Natural killer cell (primary cell): ENCODE measurements around the gene FADD. TPM values are rescaled to one million over a fixed set of nuclear protein-coding genes. Genes with fewer than 3 reads are reported as not detected.

Source experiments
- ATAC-seq, 3 donors: fragments of 150-1000 bp in 2 of 3; fragments of 200-7000 bp in 1 of 3; cut with Tn5 transposase; 1 replicate in 1 of 3; 2 replicates in 2 of 3; pipeline ENCODE4 v1.10.0; 2021; ENCODE audit warnings: mild to moderate bottlenecking in 2 of 3, moderate library complexity in 2 of 3
- DNase-seq, 2 donors: peaks; one replicate each; pipeline versions ENCODE4 v3.0.0 to v3.0.0-alpha.2; 2013 to 2021; ENCODE audit warnings: mixed read lengths in 1 of 2
- H3K27ac ChIP-seq: one replicate; pipeline ENCODE4 v1.5.1; 2013; ENCODE audit warnings: mild to moderate bottlenecking, low read length
- H3K27me3 ChIP-seq: one replicate; pipeline ENCODE4 v1.6.1; 2013; ENCODE audit warnings: low read length; ENCODE audit not compliant: control insufficient read depth, insufficient read depth
- H3K36me3 ChIP-seq: one replicate; pipeline ENCODE4 v1.6.1; 2013; ENCODE audit warnings: low read length; ENCODE audit not compliant: control insufficient read depth, insufficient read depth
- H3K4me1 ChIP-seq: one replicate; pipeline ENCODE4 v1.6.1; 2013; ENCODE audit warnings: low read length; ENCODE audit not compliant: control insufficient read depth, insufficient read depth
- H3K4me3 ChIP-seq: one replicate; pipeline ENCODE4 v1.5.1; 2013; ENCODE audit warnings: low read length
- H3K9me3 ChIP-seq: one replicate; pipeline ENCODE4 v1.6.1; 2013; ENCODE audit warnings: low read length; ENCODE audit not compliant: control insufficient read depth, insufficient read depth
- H3K27ac Mint-ChIP-seq, 2 donors: one replicate each; pipeline ENCODE4 v1.8.0; 2022; ENCODE audit warnings: mild to moderate bottlenecking in 2 of 2, mixed read lengths in 2 of 2, moderate library complexity in 1 of 2
- H3K27me3 Mint-ChIP-seq, 2 donors: one replicate each; pipeline ENCODE4 v1.8.0; 2022; ENCODE audit warnings: low read depth in 2 of 2, mixed read lengths in 2 of 2
- H3K36me3 Mint-ChIP-seq: one replicate; pipeline ENCODE4 v1.8.0; 2022; ENCODE audit warnings: mixed read lengths
- H3K4me1 Mint-ChIP-seq, 2 donors: one replicate each; pipeline ENCODE4 v1.8.0; 2022; ENCODE audit warnings: mixed read lengths in 2 of 2
- H3K4me3 Mint-ChIP-seq: one replicate; pipeline ENCODE4 v1.8.0; 2022; ENCODE audit warnings: mild to moderate bottlenecking, moderate library complexity, mixed read lengths
- H3K9me3 Mint-ChIP-seq, 2 donors: one replicate each; pipeline ENCODE4 v1.8.0; 2022; ENCODE audit warnings: mixed read lengths in 2 of 2
- CTCF ChIP-seq: fragments of 200-600 bp; IDR thresholded peaks from one replicate; pipeline ENCODE4 v1.8.0; 2022; ENCODE audit warnings: antibody characterized with exemption
- WGBS: methylation state at CpG from one replicate; pipeline ENCODE4 v1.1.7; 2013; ENCODE audit warnings: missing lambda C conversion rate; ENCODE audit not compliant: insufficient coverage; 5-methylcytosine and 5-hydroxymethylcytosine counted together
- intact Hi-C: fragments of 100-400 bp; cut with micrococcal nuclease; formaldehyde crosslinking; loops from one replicate; pipeline ENCODE4 v1.14.2; 2022
- total RNA-seq, 4 donors: library from RNA; stranded (reverse); fragments of 120-200 nt in 1 of 4; gene quantifications; one replicate each; pipeline versions ENCODE4 v1.2.3 to v1.2.4, GENCODE V29; 2013 to 2022

The FADD gene
- total RNA-seq, 3 donors from 2014 or later (not counting 1 experiment from before 2014, with no cell fraction given) = 7.8 to 9.2 (median 9.0) TPM

- H3K27me3 ChIP-seq = no peaks in the 10 kb centered on the region
- TF ChIP-seq CTCF = no peak
- no peaks in the 10 kb centered on the region for H3K4me1 ChIP-seq
- Mint-ChIP-seq H3K27ac (no peak overlapping the region), H3K36me3 (no peaks in the 10 kb centered on the region), H3K4me3 (no peak overlapping the region), H3K9me3 (no peaks in the 10 kb centered on the region), H3K4me1 (no peaks in the 10 kb centered on the region), H3K27me3 (no peaks in the 10 kb centered on the region)
- intact Hi-C loops = no loop called here
- DNase-seq = no peak
- H3K36me3 ChIP-seq = no peaks in the 10 kb centered on the region
- 78% methylated on average over 15 of the region's 15 CpGs for WGBS
- H3K9me3 ChIP-seq = no peaks in the 10 kb centered on the region
- ATAC-seq = no peak
- H3K4me3 ChIP-seq = no peak overlapping the region
- no peak overlapping the region for H3K27ac ChIP-seq
Measured at GRCh38 chr11:70175236-70175698, 27.8 kb upstream of the FADD start.

GRCh38 chr11:70176940-70177689 lies 26.0 kb upstream of the FADD start:
- H3K4me3 ChIP-seq = no peak overlapping the region
- no peaks in the 10 kb centered on the region for H3K36me3 Mint-ChIP-seq
- no peaks in the 10 kb centered on the region for H3K4me1 Mint-ChIP-seq
- H3K27ac Mint-ChIP-seq = no peak overlapping the region
- ATAC-seq = peak; percentile 76 to 82 (median 81)
- H3K4me1 ChIP-seq = no peaks in the 10 kb centered on the region
- peak; percentile 64 for TF ChIP-seq CTCF
- H3K36me3 ChIP-seq = no peaks in the 10 kb centered on the region
- H3K27me3 ChIP-seq = no peaks in the 10 kb centered on the region
- intact Hi-C loops = no loop called here
- H3K4me3 Mint-ChIP-seq = no peak overlapping the region
- no peaks in the 10 kb centered on the region for H3K9me3 Mint-ChIP-seq
- no peak overlapping the region for H3K27ac ChIP-seq
- no peaks in the 10 kb centered on the region for H3K9me3 ChIP-seq
- 88% methylated on average over 39 of the region's 39 CpGs for WGBS
- no peaks in the 10 kb centered on the region for H3K27me3 Mint-ChIP-seq
- DNase-seq = peak; percentile 39 to 68

GRCh38 chr11:70180906-70181305 lies 22.2 kb upstream of the FADD start:
- WGBS = 84% methylated on average over 11 of the region's 11 CpGs
- Mint-ChIP-seq H3K27ac (no peak overlapping the region), H3K4me3 (no peak overlapping the region), H3K27me3 (no peaks in the 10 kb centered on the region), H3K9me3 (no peaks in the 10 kb centered on the region), H3K4me1 (no peaks in the 10 kb centered on the region), H3K36me3 (no peaks in the 10 kb centered on the region)
- H3K9me3 ChIP-seq = no peaks in the 10 kb centered on the region
- ATAC-seq = no peak
- H3K4me3 ChIP-seq = no peak overlapping the region
- no peaks in the 10 kb centered on the region for H3K36me3 ChIP-seq
- H3K4me1 ChIP-seq = no peaks in the 10 kb centered on the region
- intact Hi-C loops = no loop called here
- H3K27ac ChIP-seq = no peak overlapping the region
- H3K27me3 ChIP-seq = no peaks in the 10 kb centered on the region
- no peak for DNase-seq
- no peak for TF ChIP-seq CTCF

GRCh38 chr11:70182266-70182665 lies 20.8 kb upstream of the FADD start:
- Histone ChIP-seq H3K9me3 (no peaks in the 10 kb centered on the region), H3K27me3 (no peaks in the 10 kb centered on the region), H3K27ac (no peak overlapping the region), H3K4me1 (no peaks in the 10 kb centered on the region), H3K4me3 (no peak overlapping the region), H3K36me3 (no peaks in the 10 kb centered on the region)
- intact Hi-C loops = no loop called here
- no peaks in the 10 kb centered on the region for H3K27me3 Mint-ChIP-seq
- H3K4me3 Mint-ChIP-seq = no peak overlapping the region
- no peak for TF ChIP-seq CTCF
- no peak overlapping the region for H3K27ac Mint-ChIP-seq
- no peaks in the 10 kb centered on the region for H3K4me1 Mint-ChIP-seq
- H3K9me3 Mint-ChIP-seq = no peaks in the 10 kb centered on the region
- DNase-seq = no peak
- 87% methylated on average over 18 of the region's 18 CpGs for WGBS
- no peaks in the 10 kb centered on the region for H3K36me3 Mint-ChIP-seq
- no peak for ATAC-seq
